ENCODE measurements around the gene RNF175. TPM values are rescaled to one million over a fixed set of nuclear protein-coding genes. Genes with fewer than 3 reads are reported as not detected.

The RNF175 gene
- total RNA-seq, 1 donor from 2014 or later: not detected

- H3K27me3 ChIP-seq: no peaks in the 10 kb centered on the region
- intact Hi-C loops (cut with DNase I): loop anchor here (5.0 kb wide), 1 partner anchor 58 kb away; no protein-coding TSS in a partner anchor
- no peak for DNase-seq (ENCODE audit: low spot score in 2 of 2)
- no peak overlapping the region for H3K4me3 ChIP-seq
- H3K36me3 ChIP-seq: no peaks in the 10 kb centered on the region
- peaks cover 0 to 4% of the 10 kb centered on the region in 2 donors for H3K4me1 ChIP-seq
- no peak overlapping the region for H3K27ac ChIP-seq
- no peaks in the 10 kb centered on the region for H3K9me3 ChIP-seq
- no peak for TF ChIP-seq CTCF (IDR thresholded peaks at IDR 0.05)
These were observed 14.2 kb downstream of the RNF175 start for GRCh38 chr4:153745651-153746050.

- intact Hi-C loops (cut with DNase I): no loop called here
- no peaks in the 10 kb centered on the region for H3K27me3 ChIP-seq
- H3K9me3 ChIP-seq: peaks cover 0 to 4% of the 10 kb centered on the region in 2 donors
- no peaks in the 10 kb centered on the region for H3K4me1 ChIP-seq
- no peak for TF ChIP-seq CTCF (IDR thresholded peaks at IDR 0.05)
- H3K27ac ChIP-seq: no peak overlapping the region
- no peak overlapping the region for H3K4me3 ChIP-seq
- no peaks in the 10 kb centered on the region for H3K36me3 ChIP-seq
- DNase-seq (ENCODE audit: low spot score in 2 of 2): no peak
These were observed 18.3 kb downstream of the RNF175 start for GRCh38 chr4:153741541-153741940.

GRCh38 chr4:153735906-153736461, 23.8 kb downstream of the RNF175 start:
- Histone ChIP-seq H3K4me1 (no peaks in the 10 kb centered on the region), H3K27me3 (no peaks in the 10 kb centered on the region), H3K9me3 (peaks cover 0 to 4% of the 10 kb centered on the region in 2 donors), H3K4me3 (no peak overlapping the region), H3K36me3 (no peaks in the 10 kb centered on the region), H3K27ac (no peak overlapping the region)
- intact Hi-C loops (cut with DNase I): no loop called here
- no peak for DNase-seq (ENCODE audit: low spot score in 2 of 2)
- no peak for TF ChIP-seq CTCF (IDR thresholded peaks at IDR 0.05)

GRCh38 chr4:153733751-153734448, 25.9 kb downstream of the RNF175 start:
- no peaks in the 10 kb centered on the region for H3K4me1 ChIP-seq
- H3K4me3 ChIP-seq: no peak overlapping the region
- H3K9me3 ChIP-seq: peaks cover 0 to 4% of the 10 kb centered on the region in 2 donors
- no peak overlapping the region for H3K27ac ChIP-seq
- no peaks in the 10 kb centered on the region for H3K36me3 ChIP-seq
- no peaks in the 10 kb centered on the region for H3K27me3 ChIP-seq
- no peak for TF ChIP-seq CTCF (IDR thresholded peaks at IDR 0.05)
- DNase-seq (ENCODE audit: low spot score in 2 of 2): no peak
- intact Hi-C loops (cut with DNase I): no loop called here

- no peak overlapping the region for H3K4me3 ChIP-seq
- H3K27ac ChIP-seq: no peak overlapping the region
- H3K36me3 ChIP-seq: no peaks in the 10 kb centered on the region
- no peaks in the 10 kb centered on the region for H3K9me3 ChIP-seq
- DNase-seq (ENCODE audit: low spot score in 2 of 2): no peak
- H3K27me3 ChIP-seq: no peaks in the 10 kb centered on the region
- H3K4me1 ChIP-seq: no peaks in the 10 kb centered on the region
- intact Hi-C loops (cut with DNase I): no loop called here
- TF ChIP-seq CTCF (IDR thresholded peaks at IDR 0.05): no peak
These were observed 28.6 kb downstream of the RNF175 start for GRCh38 chr4:153731239-153731638.

Data from ascending aorta (tissue), 2 donors.